ENCODE data around the gene OR4D10. TPM values are rescaled to one million over a fixed set of nuclear protein-coding genes. Genes with fewer than 3 reads are reported as not detected.
"Not testable (repeated sequence)": the region's sequence is repeated elsewhere in the genome, so short reads cannot be mapped to it uniquely, and the experiment has no call there.

OR4D10 gene
- polyA plus RNA-seq, 1 of the 3 experiments (the other 2 are of a cell fraction): not detected

DNA sequence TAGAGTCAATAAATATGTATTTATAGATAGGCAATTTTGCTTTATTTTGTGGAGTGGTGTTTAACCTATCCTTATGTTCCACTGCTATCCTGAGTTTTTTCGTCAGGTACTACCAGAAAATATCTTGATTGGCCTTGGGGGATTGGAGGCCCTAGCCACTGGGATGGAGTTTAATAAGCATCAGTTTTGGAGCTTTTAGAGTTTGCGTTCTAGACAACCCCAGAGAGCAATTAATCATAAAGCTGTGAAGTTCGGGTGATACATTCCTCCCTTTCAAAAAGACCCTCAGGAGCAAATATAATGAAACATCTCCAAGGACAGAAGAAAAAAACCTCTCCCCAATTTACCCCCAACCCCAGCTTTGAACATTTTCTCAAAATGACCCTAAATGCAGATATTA, 36.9 kb upstream of the OR4D10 start, which contains the start of gene OR5A1:
Gene OR5A1, plus strand, starts transcription at position 301 of the 400 bp plus-strand sequence. CDS start 6,700 bp downstream, outside the sequence.
- Histone ChIP-seq H3K79me2 (ENCODE audit: insufficient read depth) (no peaks in the 10 kb centered on the region), H3K4me2 (no peak within 1 kb of the TSS), H3F3A (replicated peaks; ENCODE audit: insufficient read depth) (no peaks in the 10 kb centered on the region), H3K9me2 (no peaks in the 10 kb centered on the region), H4K20me1 (ENCODE audit: insufficient read depth) (no peaks in the 10 kb centered on the region), H3K27me3 (ENCODE audit: insufficient read depth) (no peaks in the 10 kb centered on the region; the same call in 1 of the 2 replicates), H3K9me3 (no peaks in the 10 kb centered on the region), H3K36me3 (replicated peaks in 1 of 2; ENCODE audit: control insufficient read depth in 1 of 2, insufficient read depth in 2 of 2, low read length in 1 of 2) (no peaks in the 10 kb centered on the region), H3K4me1 (ENCODE audit: control insufficient read depth in 1 of 2, insufficient read depth in 2 of 2, low read depth in 1 of 2, low read length in 1 of 2) (no peaks in the 10 kb centered on the region), H3K9ac (no peak within 1 kb of the TSS), H2AFZ (ENCODE audit: low read depth) (no peak within 1 kb of the TSS), H3K4me3 (ENCODE audit: low read depth in 2 of 2, low read length in 1 of 2) (no peak within 1 kb of the TSS), H3K27ac (ENCODE audit: low read depth in 2 of 2, low read length in 1 of 2) (no peak within 1 kb of the TSS)
- POLR2A ChIA-PET: no interaction called here
- CTCF ChIA-PET: no interaction called here
- no peak for DNase-seq
- TF ChIP-seq NRF1 (IDR thresholded peaks at IDR 0.05; ENCODE audit: low read depth, low read length): no peak
- TF ChIP-seq, protein P1, sequence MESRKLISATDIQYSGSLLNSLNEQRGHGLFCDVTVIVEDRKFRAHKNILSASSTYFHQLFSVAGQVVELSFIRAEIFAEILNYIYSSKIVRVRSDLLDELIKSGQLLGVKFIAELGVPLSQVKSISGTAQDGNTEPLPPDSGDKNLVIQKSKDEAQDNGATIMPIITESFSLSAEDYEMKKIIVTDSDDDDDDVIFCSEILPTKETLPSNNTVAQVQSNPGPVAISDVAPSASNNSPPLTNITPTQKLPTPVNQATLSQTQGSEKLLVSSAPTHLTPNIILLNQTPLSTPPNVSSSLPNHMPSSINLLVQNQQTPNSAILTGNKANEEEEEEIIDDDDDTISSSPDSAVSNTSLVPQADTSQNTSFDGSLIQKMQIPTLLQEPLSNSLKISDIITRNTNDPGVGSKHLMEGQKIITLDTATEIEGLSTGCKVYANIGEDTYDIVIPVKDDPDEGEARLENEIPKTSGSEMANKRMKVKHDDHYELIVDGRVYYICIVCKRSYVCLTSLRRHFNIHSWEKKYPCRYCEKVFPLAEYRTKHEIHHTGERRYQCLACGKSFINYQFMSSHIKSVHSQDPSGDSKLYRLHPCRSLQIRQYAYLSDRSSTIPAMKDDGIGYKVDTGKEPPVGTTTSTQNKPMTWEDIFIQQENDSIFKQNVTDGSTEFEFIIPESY (IDR thresholded peaks at IDR 0.05; ENCODE audit: borderline replicate concordance, low read depth): no peak
- TF ChIP-seq ELF1 (IDR thresholded peaks at IDR 0.05): no peak
- TF ChIP-seq, protein P2, sequence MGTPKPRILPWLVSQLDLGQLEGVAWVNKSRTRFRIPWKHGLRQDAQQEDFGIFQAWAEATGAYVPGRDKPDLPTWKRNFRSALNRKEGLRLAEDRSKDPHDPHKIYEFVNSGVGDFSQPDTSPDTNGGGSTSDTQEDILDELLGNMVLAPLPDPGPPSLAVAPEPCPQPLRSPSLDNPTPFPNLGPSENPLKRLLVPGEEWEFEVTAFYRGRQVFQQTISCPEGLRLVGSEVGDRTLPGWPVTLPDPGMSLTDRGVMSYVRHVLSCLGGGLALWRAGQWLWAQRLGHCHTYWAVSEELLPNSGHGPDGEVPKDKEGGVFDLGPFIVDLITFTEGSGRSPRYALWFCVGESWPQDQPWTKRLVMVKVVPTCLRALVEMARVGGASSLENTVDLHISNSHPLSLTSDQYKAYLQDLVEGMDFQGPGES (IDR thresholded peaks at IDR 0.05; ENCODE audit: low read depth, low read length): no peak
- TF ChIP-seq TAF1 (IDR thresholded peaks at IDR 0.05; ENCODE audit: borderline replicate concordance, low read depth, low read length): no peak
- TF ChIP-seq, protein P3, sequence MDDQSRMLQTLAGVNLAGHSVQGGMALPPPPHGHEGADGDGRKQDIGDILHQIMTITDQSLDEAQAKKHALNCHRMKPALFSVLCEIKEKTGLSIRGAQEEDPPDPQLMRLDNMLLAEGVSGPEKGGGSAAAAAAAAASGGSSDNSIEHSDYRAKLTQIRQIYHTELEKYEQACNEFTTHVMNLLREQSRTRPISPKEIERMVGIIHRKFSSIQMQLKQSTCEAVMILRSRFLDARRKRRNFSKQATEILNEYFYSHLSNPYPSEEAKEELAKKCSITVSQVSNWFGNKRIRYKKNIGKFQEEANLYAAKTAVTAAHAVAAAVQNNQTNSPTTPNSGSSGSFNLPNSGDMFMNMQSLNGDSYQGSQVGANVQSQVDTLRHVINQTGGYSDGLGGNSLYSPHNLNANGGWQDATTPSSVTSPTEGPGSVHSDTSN (IDR thresholded peaks at IDR 0.05): no peak
- 6% methylated on average over 3 of the region's 3 CpGs for whole genome bisulfite sequencing (ENCODE audit: low lambda C conversion rate)

DNA sequence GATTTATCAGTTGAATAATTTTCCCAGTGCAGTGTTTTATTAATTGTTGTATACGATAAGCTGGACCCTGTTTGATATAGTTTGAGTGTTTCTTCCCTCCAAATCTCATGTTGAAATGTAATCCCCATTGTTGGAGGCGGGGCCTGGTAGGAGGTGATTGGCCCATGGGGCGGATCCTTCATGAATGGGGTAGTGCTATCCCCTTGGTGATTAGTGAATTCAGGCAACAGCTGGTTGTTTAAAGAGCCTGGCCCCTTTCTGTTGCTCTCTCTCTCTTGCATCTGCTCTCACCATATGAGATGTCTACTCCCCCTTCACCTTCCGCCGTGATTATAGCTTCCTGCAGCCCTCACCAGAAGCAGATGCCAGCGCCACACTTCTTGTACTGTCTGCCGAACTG, 35.3 kb upstream of the OR4D10 start:
- H4K20me1 ChIP-seq (ENCODE audit: insufficient read depth): no peaks in the 10 kb centered on the region
- H3K9me2 ChIP-seq: no peaks in the 10 kb centered on the region
- DNase-seq: no peak
- H3K4me1 ChIP-seq (ENCODE audit: control insufficient read depth in 1 of 2, insufficient read depth in 2 of 2, low read depth in 1 of 2, low read length in 1 of 2): no peaks in the 10 kb centered on the region
- TF ChIP-seq, protein P2 (IDR thresholded peaks at IDR 0.05; ENCODE audit: low read depth, low read length): no peak
- no peak for TF ChIP-seq JUND (IDR thresholded peaks at IDR 0.05)
- no peak for TF ChIP-seq RXRA (IDR thresholded peaks at IDR 0.05; ENCODE audit: borderline replicate concordance, low read depth)
- TF ChIP-seq YY1 (IDR thresholded peaks at IDR 0.05; ENCODE audit: low read depth): no peak
- TF ChIP-seq ELF1 (IDR thresholded peaks at IDR 0.05): no peak
- TF ChIP-seq RFX5 (IDR thresholded peaks at IDR 0.05; ENCODE audit: low read length): no peak
- TF ChIP-seq TCF12 (IDR thresholded peaks at IDR 0.05): no peak
- no peak for TF ChIP-seq SIN3A (IDR thresholded peaks at IDR 0.05; ENCODE audit: borderline replicate concordance, low read depth, low read length)
- TF ChIP-seq, protein P4, sequence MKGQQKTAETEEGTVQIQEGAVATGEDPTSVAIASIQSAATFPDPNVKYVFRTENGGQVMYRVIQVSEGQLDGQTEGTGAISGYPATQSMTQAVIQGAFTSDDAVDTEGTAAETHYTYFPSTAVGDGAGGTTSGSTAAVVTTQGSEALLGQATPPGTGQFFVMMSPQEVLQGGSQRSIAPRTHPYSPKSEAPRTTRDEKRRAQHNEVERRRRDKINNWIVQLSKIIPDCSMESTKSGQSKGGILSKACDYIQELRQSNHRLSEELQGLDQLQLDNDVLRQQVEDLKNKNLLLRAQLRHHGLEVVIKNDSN (IDR thresholded peaks at IDR 0.05; ENCODE audit: borderline replicate concordance, low read depth): no peak
- TF ChIP-seq POLR2AphosphoS5 (IDR thresholded peaks at IDR 0.05; ENCODE audit: low read depth, low read length): no peak
- no peaks in the 10 kb centered on the region; the same call in 1 of the 2 replicates for H3K27me3 ChIP-seq (ENCODE audit: insufficient read depth)
- H3K4me3 ChIP-seq (ENCODE audit: low read depth in 2 of 2, low read length in 1 of 2): no peak overlapping the region
- no peak overlapping the region for H3K27ac ChIP-seq (ENCODE audit: low read depth in 2 of 2, low read length in 1 of 2)
- no peak overlapping the region for H3K4me2 ChIP-seq
- H3K36me3 ChIP-seq (replicated peaks in 1 of 2; ENCODE audit: control insufficient read depth in 1 of 2, insufficient read depth in 2 of 2, low read length in 1 of 2): no peaks in the 10 kb centered on the region
- no peaks in the 10 kb centered on the region for H3F3A ChIP-seq (replicated peaks; ENCODE audit: insufficient read depth)
- CTCF ChIA-PET: no interaction called here
- no peak overlapping the region for H3K9ac ChIP-seq
- WGBS (ENCODE audit: low lambda C conversion rate): 7% methylated on average over 7 of the region's 7 CpGs
- POLR2A ChIA-PET: no interaction called here
- H3K79me2 ChIP-seq (ENCODE audit: insufficient read depth): no peaks in the 10 kb centered on the region
- H2AFZ ChIP-seq (ENCODE audit: low read depth): no peak overlapping the region
- no peaks in the 10 kb centered on the region for H3K9me3 ChIP-seq

DNA sequence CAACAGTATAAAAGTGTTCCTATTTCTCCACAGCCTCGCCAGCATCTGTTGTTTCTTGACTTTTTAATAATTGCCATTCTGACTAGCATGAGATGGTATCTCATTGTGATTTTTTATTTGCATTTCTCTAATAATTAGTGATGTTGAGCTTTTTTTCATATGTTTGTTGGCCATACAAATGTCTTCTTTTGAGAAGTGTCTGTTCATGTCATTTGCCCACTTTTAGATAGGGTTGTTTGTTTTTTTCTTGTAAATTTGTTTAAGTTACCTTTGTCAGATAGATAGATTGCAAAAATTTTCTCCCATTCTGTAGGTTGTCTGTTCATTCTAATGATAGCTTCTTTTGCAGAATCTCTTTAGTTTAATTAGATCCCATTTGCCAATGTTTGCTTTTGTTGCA, 27.5 kb upstream of the OR4D10 start:
- H3K36me3 ChIP-seq (replicated peaks in 1 of 2; ENCODE audit: control insufficient read depth in 1 of 2, insufficient read depth in 2 of 2, low read length in 1 of 2); CTCF ChIA-PET; H3F3A ChIP-seq (replicated peaks; ENCODE audit: insufficient read depth); POLR2A ChIA-PET; H3K4me1 ChIP-seq (ENCODE audit: control insufficient read depth in 1 of 2, insufficient read depth in 2 of 2, low read depth in 1 of 2, low read length in 1 of 2); H4K20me1 ChIP-seq (ENCODE audit: insufficient read depth); H3K4me2 ChIP-seq; H3K27me3 ChIP-seq (ENCODE audit: insufficient read depth); H2AFZ ChIP-seq (ENCODE audit: low read depth); H3K9me3 ChIP-seq; H3K79me2 ChIP-seq (ENCODE audit: insufficient read depth); H3K4me3 ChIP-seq (ENCODE audit: low read depth in 2 of 2, low read length in 1 of 2); H3K27ac ChIP-seq (ENCODE audit: low read depth in 2 of 2, low read length in 1 of 2); DNase-seq; H3K9ac ChIP-seq; H3K9me2 ChIP-seq: not testable (repeated sequence)
- 0% methylated on average over 1 of the region's 1 CpG for WGBS (ENCODE audit: low lambda C conversion rate)
